Measurements from ENCODE around the gene BMI1. TPM values are rescaled to one million over a fixed set of nuclear protein-coding genes. Genes with fewer than 3 reads are reported as not detected.

The BMI1 gene
- total RNA-seq, 1 experiment from 2014 or later = 114 TPM

DNA sequence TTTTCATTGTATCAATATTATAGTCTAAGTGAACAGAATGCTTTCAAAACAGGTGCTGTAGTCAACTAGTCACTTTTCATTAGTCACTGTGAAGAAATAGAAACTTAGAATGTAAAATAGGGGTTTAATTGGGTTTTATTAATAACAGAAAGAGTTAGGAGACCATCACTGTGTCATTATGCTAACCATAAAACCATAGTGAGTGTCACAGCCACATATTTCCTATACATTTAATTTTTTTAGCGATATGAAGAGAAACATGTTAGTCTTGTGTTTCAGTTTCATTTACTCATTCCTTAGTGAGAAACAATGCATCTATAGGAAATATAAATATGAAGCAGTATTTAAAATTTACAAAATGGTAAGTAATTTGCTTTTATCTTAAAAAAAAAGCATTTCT lies 46.6 kb downstream of the BMI1 start:
- no peak for DNase-seq (ENCODE audit: low read depth)

DNA sequence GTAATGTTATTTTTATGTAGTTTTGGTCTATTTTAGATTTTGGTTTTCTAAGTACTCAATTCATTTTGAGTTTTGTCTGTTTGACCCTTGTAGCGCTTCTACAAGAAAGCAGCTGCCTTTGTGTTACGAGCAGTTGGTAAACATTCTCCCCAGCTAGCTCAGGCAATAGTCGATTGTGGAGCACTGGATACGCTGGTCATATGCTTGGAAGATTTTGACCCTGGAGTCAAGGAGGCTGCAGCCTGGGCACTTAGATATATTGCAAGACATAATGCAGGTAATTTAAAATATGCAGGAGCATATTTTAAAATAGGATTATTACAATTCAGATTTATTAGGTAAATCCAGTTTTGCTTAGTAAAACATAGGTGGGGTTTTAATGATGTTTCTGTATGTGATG lies 47.5 kb downstream of the BMI1 start:
- no peak for DNase-seq (ENCODE audit: low read depth)

DNA sequence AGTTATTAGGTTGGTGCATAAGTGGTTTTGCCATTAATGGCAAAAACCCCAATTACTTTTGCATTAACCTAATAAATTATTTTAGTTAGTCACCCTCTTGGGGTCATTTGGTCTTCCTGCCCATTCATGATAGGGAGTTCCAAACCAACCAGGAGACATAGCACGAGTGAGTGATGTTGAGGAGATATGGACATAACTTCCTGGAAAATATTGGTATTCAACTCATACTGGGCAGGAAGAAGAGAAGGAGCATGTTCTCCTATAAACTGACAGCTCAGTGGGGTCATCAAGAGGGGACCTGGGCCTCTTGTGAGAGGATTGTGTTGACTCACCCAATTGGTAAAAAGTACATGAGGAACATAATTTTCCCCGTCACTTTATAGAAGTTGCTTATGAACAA lies 48.1 kb downstream of the BMI1 start:
- no peak for DNase-seq (ENCODE audit: low read depth)

DNA sequence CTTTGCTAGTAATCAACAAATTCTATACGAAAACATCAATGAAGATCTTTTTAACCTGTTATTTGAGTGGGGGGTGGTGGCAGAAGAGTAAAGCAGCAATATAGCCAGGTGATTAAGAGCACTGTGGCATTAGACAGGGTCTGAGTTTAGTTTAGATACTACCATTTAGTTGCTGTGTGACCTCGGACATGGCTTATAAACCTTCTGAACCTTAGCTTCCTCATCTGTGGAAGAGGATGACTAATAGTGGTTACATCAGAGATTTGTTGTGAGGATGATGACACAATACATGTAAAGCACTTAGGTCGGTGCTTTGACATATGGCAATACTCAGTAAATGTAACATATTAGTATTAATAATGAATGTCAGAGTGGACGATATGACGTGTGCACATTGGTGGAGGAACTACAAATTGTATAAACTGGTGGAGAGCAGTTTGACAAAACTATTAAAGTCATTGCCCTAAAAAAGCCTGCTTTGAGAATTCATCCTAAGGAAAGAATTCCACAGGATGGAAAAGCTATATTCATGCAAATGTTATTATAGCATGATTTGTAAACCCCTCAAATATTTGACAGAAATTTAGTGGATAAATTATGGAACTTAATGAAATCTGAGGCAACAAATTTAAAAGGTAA lies 48.7 kb downstream of the BMI1 start:
- peak; percentile 40 for DNase-seq (ENCODE audit: low read depth)

DNA sequence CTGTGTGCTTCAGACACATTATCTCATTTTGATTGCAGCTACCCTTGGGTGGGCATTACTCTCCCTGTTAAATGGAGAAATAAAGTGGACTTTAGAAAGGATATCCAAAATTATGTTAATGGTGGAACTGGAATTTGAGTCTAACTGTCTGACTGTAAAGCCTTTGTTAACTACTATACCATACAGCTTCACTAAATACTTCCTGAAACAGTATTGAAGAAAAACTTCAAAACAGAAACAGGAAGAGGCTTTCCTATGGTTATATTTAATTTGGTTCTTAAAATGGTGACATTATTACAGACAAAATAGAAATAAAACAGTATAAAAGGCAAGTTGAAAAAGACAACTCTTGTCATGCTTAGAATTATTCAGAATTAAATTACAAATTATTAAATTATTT lies 49.4 kb downstream of the BMI1 start:
- DNase-seq (ENCODE audit: low read depth) = no peak

DNA sequence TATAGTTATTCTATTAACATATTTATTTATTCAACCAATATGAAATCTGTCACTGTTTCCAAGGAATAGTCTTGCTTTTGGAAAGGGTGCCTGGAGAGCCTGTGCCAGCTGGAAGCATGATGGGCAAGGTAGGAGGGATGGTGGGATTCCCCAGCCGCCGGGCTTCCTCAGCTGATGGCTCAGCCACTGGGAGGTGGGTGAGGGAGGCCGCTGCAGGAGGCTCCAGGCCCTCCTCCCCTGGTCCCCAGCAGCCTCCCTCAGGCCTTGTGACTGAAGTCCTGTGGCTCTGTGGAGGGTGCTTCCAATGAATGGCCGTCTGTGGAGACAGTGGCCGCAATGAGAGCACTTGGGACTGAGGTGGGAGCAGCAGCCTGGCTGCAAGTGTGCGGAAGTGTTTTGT lies 51.4 kb downstream of the BMI1 start:
- DNase-seq (ENCODE audit: low read depth) = no peak

DNA sequence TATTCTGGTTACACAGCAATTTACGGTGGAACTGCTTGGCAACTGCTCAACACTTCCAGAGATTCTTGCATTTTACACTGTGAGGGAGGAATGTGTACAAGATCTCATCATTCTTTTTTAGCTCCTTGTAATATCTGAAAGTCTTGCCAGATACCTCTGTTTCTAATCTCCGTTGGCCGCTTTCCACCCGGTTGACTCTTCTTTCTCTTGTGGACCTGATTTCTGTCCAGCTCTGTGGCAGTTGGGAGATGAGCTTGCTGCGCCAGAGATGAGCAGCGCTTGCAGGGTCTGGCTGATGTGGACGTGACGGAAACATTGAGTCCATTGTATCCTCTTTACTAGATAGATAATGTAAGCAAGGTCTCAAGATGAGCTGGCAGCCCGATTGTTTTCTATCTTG lies 52.0 kb downstream of the BMI1 start:
- DNase-seq (ENCODE audit: low read depth) = peak; percentile 2

DNA sequence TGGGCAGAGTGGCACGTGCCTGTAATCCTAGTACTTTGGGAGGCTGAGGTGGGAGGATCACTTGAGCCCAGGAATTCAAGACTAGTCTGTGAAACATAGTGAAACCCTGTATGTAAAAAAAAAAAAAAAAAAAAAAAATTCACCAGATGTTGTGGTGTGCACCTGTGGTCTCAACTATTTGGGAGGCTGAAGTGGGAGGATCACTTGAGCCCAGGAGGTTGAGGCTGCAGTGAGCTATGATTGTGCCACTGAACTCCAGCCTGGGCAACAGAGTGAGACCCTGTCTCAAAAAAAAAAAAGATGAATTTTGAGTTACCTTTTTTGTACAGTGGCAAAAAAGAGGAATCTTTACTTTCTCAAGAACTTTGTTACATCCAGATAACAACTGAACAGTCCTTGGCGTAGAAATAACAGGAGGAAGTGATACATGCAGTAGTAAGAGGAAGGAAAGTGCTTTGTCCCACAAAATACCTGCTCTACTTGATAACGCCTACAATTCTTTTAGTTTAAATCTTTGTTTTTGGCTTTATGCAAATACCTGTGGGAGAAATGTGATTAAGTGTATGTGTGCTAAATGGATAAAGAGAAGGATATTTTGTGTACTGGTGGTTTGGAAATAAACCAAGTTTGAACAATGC lies 53.7 kb downstream of the BMI1 start:
- no peak for DNase-seq (ENCODE audit: low read depth)

DNA sequence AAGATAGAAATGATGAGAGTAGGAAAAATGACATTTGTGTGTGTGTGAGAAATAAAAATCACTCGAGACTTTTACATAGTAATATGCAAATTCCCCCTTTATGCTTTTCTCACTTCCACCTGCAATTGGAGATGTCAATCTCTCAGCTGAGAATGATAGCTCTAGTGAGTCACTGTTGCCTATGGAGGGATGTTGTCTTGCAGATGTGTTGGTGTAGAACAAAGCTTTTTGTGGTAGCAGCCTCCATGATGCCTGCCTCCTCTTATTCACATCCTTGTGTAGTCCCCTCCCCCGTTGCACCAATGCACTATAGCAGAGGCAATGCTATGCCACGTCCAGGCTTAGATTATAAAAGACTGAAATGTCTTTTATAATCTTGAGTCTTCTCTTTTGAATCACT lies 58.2 kb downstream of the BMI1 start:
- DNase-seq (ENCODE audit: low read depth) = no peak

Other genes with a start within 250 kb of the BMI1 start
- not detected in 2 replicates for gene EBLN1, start 103.1 kb upstream of the BMI1 start, total RNA-seq (2014; rRNA removed; shearing (Covaris generic))
- gene COMMD3, start 4.7 kb upstream of the BMI1 start, total RNA-seq (2014; rRNA removed; shearing (Covaris generic)) = 85.3 and 92.9 TPM in 2 replicates
- gene SPAG6, start 24.4 kb downstream of the BMI1 start, total RNA-seq (2014; rRNA removed; shearing (Covaris generic)) = not detected in 2 replicates

Measured in RPMI7951 (cell line).